Hair follicle dermal papilla cell (primary cell): ENCODE measurements around the gene IL13RA2. TPM values are rescaled to one million over a fixed set of nuclear protein-coding genes. Genes with fewer than 3 reads are reported as not detected.

Source experiments
- small RNA-seq: library from RNA; depleted of rRNA; stranded (forward); fragments of <200 nt; gene quantifications from one replicate; pipeline ENCODE3, GENCODE V24; 2012
- total RNA-seq: library from RNA; depleted of rRNA; stranded (reverse); fragments of >200 nt; gene quantifications from 2 replicates; pipeline ENCODE4 v1.2.3, GENCODE V29; 2012

The IL13RA2 gene, protein sequence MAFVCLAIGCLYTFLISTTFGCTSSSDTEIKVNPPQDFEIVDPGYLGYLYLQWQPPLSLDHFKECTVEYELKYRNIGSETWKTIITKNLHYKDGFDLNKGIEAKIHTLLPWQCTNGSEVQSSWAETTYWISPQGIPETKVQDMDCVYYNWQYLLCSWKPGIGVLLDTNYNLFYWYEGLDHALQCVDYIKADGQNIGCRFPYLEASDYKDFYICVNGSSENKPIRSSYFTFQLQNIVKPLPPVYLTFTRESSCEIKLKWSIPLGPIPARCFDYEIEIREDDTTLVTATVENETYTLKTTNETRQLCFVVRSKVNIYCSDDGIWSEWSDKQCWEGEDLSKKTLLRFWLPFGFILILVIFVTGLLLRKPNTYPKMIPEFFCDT
- total RNA-seq, result 5.7 and 11.8 TPM in 2 replicates

DNA sequence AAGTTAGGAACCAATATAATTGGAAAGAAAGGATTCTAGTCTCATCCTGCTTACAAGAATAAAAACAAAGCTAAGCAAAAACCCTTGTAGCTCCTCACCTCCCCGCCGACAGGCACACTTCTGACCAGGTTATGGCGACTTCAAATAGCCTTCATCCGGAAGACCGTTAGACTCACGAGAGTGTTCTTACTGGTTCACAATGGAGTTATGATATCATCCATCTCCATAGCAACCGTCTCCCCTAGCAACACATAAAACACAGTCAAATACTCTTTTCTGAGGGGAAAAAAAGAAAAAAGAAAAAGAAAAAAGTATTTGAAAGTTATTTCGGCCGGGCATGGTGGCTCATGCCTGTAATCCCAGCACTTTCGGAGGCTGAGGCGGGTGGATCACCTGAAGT is at the start of gene IL13RA2:
Gene IL13RA2 (minus strand): TSS at position 162 of the 400 bp plus-strand sequence. CDS start 347 bp downstream, outside the sequence.

Small RNA genes within 50 kb of the gene (small RNA-seq; reads per million reads assigned to genes)
- not detected for gene RNU6-648P

Other genes with a start within 250 kb of the IL13RA2 start
- gene RBMXL3, start 171.8 kb upstream of the IL13RA2 start, total RNA-seq, result not detected in 2 replicates
- gene LRCH2, start 216.5 kb upstream of the IL13RA2 start, total RNA-seq, result 7.5 and 8.4 TPM in 2 replicates